Uterine smooth muscle cell (primary cell): ENCODE data around the gene BTBD8. TPM values are rescaled to one million over a fixed set of nuclear protein-coding genes. Genes with fewer than 3 reads are reported as not detected.

ENCODE experiments used
- total RNA-seq: library from RNA; depleted of rRNA; stranded (reverse); fragments of >200 nt; gene quantifications from 2 replicates; pipeline ENCODE4 v1.2.3, GENCODE V29; 2014

BTBD8 gene
- total RNA-seq, result 4.1 and 5.5 TPM in 2 replicates

GRCh38 chr1:92080128-92080985 lies at the start of gene BTBD8:
BTBD8 (plus strand) TSS chr1:92080345; CDS start chr1:92080572, 227 bp downstream.

GRCh38 chr1:92075311-92075710 lies 4.8 kb upstream of the BTBD8 start, which contains the start of gene SETSIP:
SETSIP (minus strand) TSS chr1:92075411; CDS start chr1:92075411, 0 bp downstream.

GRCh38 chr1:92217721-92218120 lies 137.6 kb downstream of the BTBD8 start, which contains the start of gene C1orf146:
C1orf146 (plus strand) TSS chr1:92217915; CDS start chr1:92231421, 13,506 bp downstream.

Other genes with a start within 250 kb of the BTBD8 start
- 12.0 and 16.5 TPM in 2 replicates for gene TGFBR3, start 194.2 kb upstream of the BTBD8 start, total RNA-seq
- gene BRDT, start 130.9 kb upstream of the BTBD8 start, total RNA-seq, result not detected in 2 replicates
- gene EPHX4, start 50.4 kb upstream of the BTBD8 start, total RNA-seq, result 0.12 and 0.55 TPM in 2 replicates
- 0.12 and 0.22 TPM in 2 replicates for gene SETSIP, start 4.9 kb upstream of the BTBD8 start, total RNA-seq
- not detected in 2 replicates for gene C1orf146, start 137.6 kb downstream of the BTBD8 start, total RNA-seq
- 8.5 and 12.4 TPM in 2 replicates for gene GLMN, start 218.6 kb downstream of the BTBD8 start, total RNA-seq
- gene RPAP2, start 218.7 kb downstream of the BTBD8 start, total RNA-seq, result 10.2 and 14.8 TPM in 2 replicates